ENCODE results near the gene UQCR10. TPM values are rescaled to one million over a fixed set of nuclear protein-coding genes. Genes with fewer than 3 reads are reported as not detected.
A peak's percentile ranks its signal among the peaks of the same experiment; 100 is the strongest.

UQCR10 gene
- total and polyA plus RNA-seq, 7 experiments from 2014 or later = 30.9 to 310 (median 54.3) TPM

DNA sequence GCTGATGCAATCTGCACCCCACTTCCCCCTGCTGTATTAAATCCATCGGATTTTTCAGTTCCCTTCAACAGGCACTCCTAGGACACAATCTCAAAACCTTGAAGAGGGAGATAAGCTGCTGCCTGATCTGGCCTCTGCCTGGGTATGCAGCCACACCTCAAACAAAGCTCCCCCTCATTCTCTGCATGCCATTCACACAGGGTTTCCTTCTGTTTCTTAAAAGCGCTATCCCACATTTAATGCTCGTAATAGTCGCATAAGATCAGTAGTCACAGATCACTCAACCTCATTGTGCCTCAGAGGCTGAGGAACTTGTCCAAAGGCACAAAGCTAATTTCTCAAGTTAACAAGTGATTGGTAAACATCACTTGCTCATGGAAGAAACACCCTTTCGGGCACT lies 34.0 kb downstream of the UQCR10 start:
- H3K4me1 Mint-ChIP-seq = peaks cover 0 to 13% (median 0%) of the 10 kb centered on the region in 7 donors

DNA sequence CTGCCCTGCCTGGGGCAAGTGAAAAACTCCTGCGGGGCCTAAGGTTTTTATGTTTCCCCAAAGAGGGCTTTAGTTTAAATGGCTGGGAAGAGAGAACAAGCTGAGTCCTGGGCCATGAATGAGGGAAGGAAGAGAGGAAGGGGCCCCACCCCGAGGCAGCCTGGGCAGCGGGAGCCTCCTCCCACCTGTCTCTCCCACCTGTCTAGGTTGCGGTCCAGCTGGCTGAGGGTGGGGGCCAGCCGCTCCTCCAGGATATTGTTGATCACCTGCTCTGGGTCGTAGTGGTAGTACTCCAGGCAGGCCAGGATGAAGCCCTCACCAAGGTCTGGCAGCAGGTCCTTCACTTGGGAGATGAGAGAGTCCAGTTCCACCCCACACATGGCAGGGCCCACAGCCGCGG lies 34.6 kb downstream of the UQCR10 start:
- POLR2A ChIA-PET = no interaction called here
- ATAC-seq = no peak
- H3K27ac ChIP-seq (ENCODE audit: low read depth, low read length) = no peak overlapping the region
- H3K4me1 Mint-ChIP-seq = peaks cover 0 to 13% (median 0%) of the 10 kb centered on the region in 7 donors
- no peak overlapping the region for H3K4me3 ChIP-seq (ENCODE audit: low read length)
- DNase-seq = no peak
- H3K4me1 ChIP-seq (ENCODE audit: control insufficient read depth in 2 of 2, insufficient read depth in 2 of 2, low read length in 2 of 2) = no peaks in the 10 kb centered on the region
- intact Hi-C loops (cut with micrococcal nuclease) = no loop called here
- H3K36me3 Mint-ChIP-seq = peaks cover 21 to 74% (median 25%) of the 10 kb centered on the region in 5 donors
- no peak overlapping the region for H3K4me3 Mint-ChIP-seq
- H3K27me3 ChIP-seq (ENCODE audit: control insufficient read depth in 2 of 2, insufficient read depth in 2 of 2, low read length in 2 of 2) = no peaks in the 10 kb centered on the region
- CTCF ChIA-PET = no interaction called here
- no peaks in the 10 kb centered on the region for H3K9me3 Mint-ChIP-seq
- no peaks in the 10 kb centered on the region for H3K27me3 Mint-ChIP-seq
- H3K27ac Mint-ChIP-seq = no peak overlapping the region
- H3K9me3 ChIP-seq (ENCODE audit: control insufficient read depth in 2 of 3, low read length in 3 of 3) = no peaks in the 10 kb centered on the region
- H3K36me3 ChIP-seq (ENCODE audit: control insufficient read depth in 2 of 3, insufficient read depth in 3 of 3, low read length in 3 of 3) = peaks cover 18 to 92% (median 50%) of the 10 kb centered on the region in 3 experiments

More for the DNA sequence above, 34.0 kb downstream of the UQCR10 start:
- Histone ChIP-seq H3K27ac (ENCODE audit: low read depth, low read length) (no peak overlapping the region), H3K4me3 (ENCODE audit: low read length) (no peak overlapping the region), H3K36me3 (ENCODE audit: control insufficient read depth in 2 of 3, insufficient read depth in 3 of 3, low read length in 3 of 3) (peaks cover 18 to 92% (median 45%) of the 10 kb centered on the region in 3 experiments), H3K27me3 (ENCODE audit: control insufficient read depth in 2 of 2, insufficient read depth in 2 of 2, low read length in 2 of 2) (no peaks in the 10 kb centered on the region), H3K4me1 (ENCODE audit: control insufficient read depth in 2 of 2, insufficient read depth in 2 of 2, low read length in 2 of 2) (no peaks in the 10 kb centered on the region), H3K9me3 (ENCODE audit: control insufficient read depth in 2 of 3, low read length in 3 of 3) (no peaks in the 10 kb centered on the region)
- no peak overlapping the region for H3K4me3 Mint-ChIP-seq
- ChIA-PET CTCF (no interaction called here), POLR2A (no interaction called here)
- peaks cover 20 to 72% (median 25%) of the 10 kb centered on the region in 5 donors for H3K36me3 Mint-ChIP-seq
- H3K9me3 Mint-ChIP-seq = no peaks in the 10 kb centered on the region
- intact Hi-C loops (cut with micrococcal nuclease) = no loop called here
- H3K27me3 Mint-ChIP-seq = no peaks in the 10 kb centered on the region
- DNase-seq (no peak), ATAC-seq (no peak)
- no peak overlapping the region for H3K27ac Mint-ChIP-seq

DNA sequence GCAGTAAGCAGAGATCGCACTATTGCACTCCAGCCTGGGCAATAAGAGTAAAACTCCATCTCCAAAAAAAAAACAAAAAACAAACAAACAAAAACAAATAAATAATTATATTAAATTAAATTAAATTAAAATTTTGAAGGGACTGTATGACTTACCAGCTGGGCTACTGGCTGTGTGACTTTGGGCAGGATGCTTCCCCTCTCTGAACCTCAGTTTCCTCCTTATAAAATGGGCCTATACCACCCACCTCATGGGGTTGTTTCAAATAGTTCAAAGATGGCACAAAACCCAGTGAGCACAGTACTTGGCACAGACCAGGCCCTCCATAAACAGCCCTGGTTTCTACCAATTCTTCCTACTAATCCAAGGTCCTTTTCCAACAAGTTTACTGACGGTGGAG lies 36.0 kb downstream of the UQCR10 start:
- ChIA-PET CTCF (no interaction called here), POLR2A (no interaction called here)
- H3K9me3 Mint-ChIP-seq = no peaks in the 10 kb centered on the region
- Histone ChIP-seq H3K4me3 (ENCODE audit: low read length) (no peak overlapping the region), H3K27me3 (ENCODE audit: control insufficient read depth in 2 of 2, insufficient read depth in 2 of 2, low read length in 2 of 2) (no peaks in the 10 kb centered on the region), H3K36me3 (ENCODE audit: control insufficient read depth in 2 of 3, insufficient read depth in 3 of 3, low read length in 3 of 3) (peaks cover 19 to 93% (median 55%) of the 10 kb centered on the region in 3 experiments), H3K27ac (ENCODE audit: low read depth, low read length) (no peak overlapping the region), H3K9me3 (ENCODE audit: control insufficient read depth in 2 of 3, low read length in 3 of 3) (no peaks in the 10 kb centered on the region), H3K4me1 (ENCODE audit: control insufficient read depth in 2 of 2, insufficient read depth in 2 of 2, low read length in 2 of 2) (no peaks in the 10 kb centered on the region)
- peaks cover 0 to 10% (median 0%) of the 10 kb centered on the region in 7 donors for H3K4me1 Mint-ChIP-seq
- no peak for DNase-seq
- intact Hi-C loops (cut with micrococcal nuclease) = no loop called here
- no peaks in the 10 kb centered on the region for H3K27me3 Mint-ChIP-seq
- H3K36me3 Mint-ChIP-seq = peaks cover 20 to 79% (median 25%) of the 10 kb centered on the region in 5 donors
- no peak overlapping the region for H3K4me3 Mint-ChIP-seq
- ATAC-seq = no peak
- no peak overlapping the region for H3K27ac Mint-ChIP-seq

DNA sequence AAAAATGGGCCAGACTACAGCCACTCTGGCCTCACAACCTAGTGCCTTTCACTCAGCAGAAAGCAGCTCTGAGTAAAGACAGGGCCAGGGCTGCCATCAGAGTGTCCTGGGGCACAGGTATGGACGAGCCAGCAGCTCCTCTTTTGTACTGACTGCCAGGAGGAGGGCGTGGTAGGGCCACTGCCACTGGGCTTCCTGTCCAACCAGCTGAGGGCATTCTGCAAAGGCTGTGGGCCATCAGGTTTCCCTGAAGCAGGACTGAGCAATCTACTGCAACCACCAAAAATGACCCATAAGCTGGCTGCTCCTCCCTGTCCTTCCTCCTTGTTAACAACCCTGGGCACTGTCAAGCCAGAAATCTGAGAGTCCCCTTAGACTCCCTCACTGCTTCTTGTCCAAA lies 37.8 kb downstream of the UQCR10 start:
- H3K36me3 Mint-ChIP-seq = peaks cover 18 to 69% (median 26%) of the 10 kb centered on the region in 5 donors
- no peaks in the 10 kb centered on the region for H3K9me3 Mint-ChIP-seq
- ChIA-PET CTCF (no interaction called here), POLR2A (no interaction called here)
- peaks cover 0 to 6% (median 0%) of the 10 kb centered on the region in 7 donors for H3K4me1 Mint-ChIP-seq
- H3K27ac Mint-ChIP-seq = peak overlapping the region in 2 of 9 donors; percentile 46 to 64
- Histone ChIP-seq H3K9me3 (ENCODE audit: control insufficient read depth in 2 of 3, low read length in 3 of 3) (no peaks in the 10 kb centered on the region), H3K4me1 (ENCODE audit: control insufficient read depth in 2 of 2, insufficient read depth in 2 of 2, low read length in 2 of 2) (no peaks in the 10 kb centered on the region), H3K4me3 (ENCODE audit: low read length) (no peak overlapping the region), H3K36me3 (ENCODE audit: control insufficient read depth in 2 of 3, insufficient read depth in 3 of 3, low read length in 3 of 3) (peaks cover 24 to 83% (median 52%) of the 10 kb centered on the region in 3 experiments), H3K27ac (ENCODE audit: low read depth, low read length) (no peak overlapping the region), H3K27me3 (ENCODE audit: control insufficient read depth in 2 of 2, insufficient read depth in 2 of 2, low read length in 2 of 2) (no peaks in the 10 kb centered on the region)
- no peaks in the 10 kb centered on the region for H3K27me3 Mint-ChIP-seq
- intact Hi-C loops (cut with micrococcal nuclease) = no loop called here
- H3K4me3 Mint-ChIP-seq = no peak overlapping the region
- no peak for ATAC-seq
- no peak for DNase-seq

DNA sequence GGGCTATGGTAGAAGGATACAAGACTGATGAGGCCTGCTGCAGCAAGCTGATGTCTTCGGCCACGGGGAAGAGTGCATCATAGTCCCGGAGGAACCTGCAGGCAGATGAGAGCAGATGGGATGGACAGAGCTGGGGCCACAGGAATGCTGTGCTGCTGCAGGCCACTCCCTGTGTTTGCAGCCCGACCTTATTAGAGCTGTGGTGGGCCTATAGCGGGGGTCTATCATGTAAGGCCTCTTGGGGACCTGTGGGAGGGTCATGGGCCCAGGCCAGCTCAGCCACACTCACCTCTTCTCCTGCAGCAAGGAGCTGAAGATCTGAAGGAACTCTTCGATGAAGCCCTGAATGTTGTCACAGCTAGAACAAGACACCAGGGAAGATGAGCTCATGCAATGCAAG lies 39.0 kb downstream of the UQCR10 start:
- DNase-seq (no peak), ATAC-seq (no peak)
- Histone ChIP-seq H3K27ac (ENCODE audit: low read depth, low read length) (no peak overlapping the region), H3K4me1 (ENCODE audit: control insufficient read depth in 2 of 2, insufficient read depth in 2 of 2, low read length in 2 of 2) (no peaks in the 10 kb centered on the region), H3K27me3 (ENCODE audit: control insufficient read depth in 2 of 2, insufficient read depth in 2 of 2, low read length in 2 of 2) (no peaks in the 10 kb centered on the region), H3K36me3 (ENCODE audit: control insufficient read depth in 2 of 3, insufficient read depth in 3 of 3, low read length in 3 of 3) (peaks cover 22 to 80% (median 40%) of the 10 kb centered on the region in 3 experiments), H3K9me3 (ENCODE audit: control insufficient read depth in 2 of 3, low read length in 3 of 3) (no peaks in the 10 kb centered on the region), H3K4me3 (ENCODE audit: low read length) (no peak overlapping the region)
- Mint-ChIP-seq H3K27me3 (no peaks in the 10 kb centered on the region), H3K4me3 (no peak overlapping the region), H3K27ac (peak overlapping the region in 1 of 9 donors; percentile 67), H3K9me3 (no peaks in the 10 kb centered on the region), H3K4me1 (peaks cover 0 to 6% (median 0%) of the 10 kb centered on the region in 7 donors), H3K36me3 (peaks cover 12 to 62% (median 25%) of the 10 kb centered on the region in 5 donors)
- ChIA-PET CTCF (no interaction called here), POLR2A (no interaction called here)
- intact Hi-C loops (cut with micrococcal nuclease) = no loop called here

DNA sequence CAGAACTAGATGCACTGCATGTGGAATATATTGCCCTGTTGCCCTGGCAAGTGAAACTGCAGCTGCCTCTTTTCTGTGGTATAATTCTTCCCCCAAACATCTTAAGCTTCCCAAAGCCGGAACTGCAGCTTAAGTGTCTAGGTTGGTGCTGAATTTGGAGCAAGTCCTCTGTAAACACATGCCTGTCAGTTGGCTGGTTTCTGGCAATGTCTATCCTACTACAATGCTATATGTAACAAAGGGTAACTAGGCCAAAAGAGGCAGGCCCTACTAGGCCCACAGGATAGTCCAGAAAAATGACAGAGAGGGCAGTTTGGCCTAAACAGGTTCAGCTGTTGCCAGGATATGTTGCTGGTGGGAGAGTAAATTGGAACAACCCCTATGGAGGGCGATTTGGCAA lies 43.0 kb downstream of the UQCR10 start:
- H3K27me3 ChIP-seq (ENCODE audit: control insufficient read depth in 2 of 2, insufficient read depth in 2 of 2, low read length in 2 of 2) = no peaks in the 10 kb centered on the region
- Mint-ChIP-seq H3K4me3 (no peak overlapping the region), H3K27me3 (no peaks in the 10 kb centered on the region), H3K4me1 (peaks cover 0 to 6% (median 0%) of the 10 kb centered on the region in 7 donors), H3K27ac (peak overlapping the region in 1 of 9 donors; percentile 39), H3K9me3 (no peaks in the 10 kb centered on the region), H3K36me3 (peaks cover 12 to 70% (median 31%) of the 10 kb centered on the region in 5 donors)
- CTCF ChIA-PET = no interaction called here
- H3K4me3 ChIP-seq (ENCODE audit: low read length) = no peak overlapping the region
- ATAC-seq (no peak), DNase-seq (no peak)
- no peaks in the 10 kb centered on the region for H3K9me3 ChIP-seq (ENCODE audit: control insufficient read depth in 2 of 3, low read length in 3 of 3)
- H3K4me1 ChIP-seq (ENCODE audit: control insufficient read depth in 2 of 2, insufficient read depth in 2 of 2, low read length in 2 of 2) = no peaks in the 10 kb centered on the region
- H3K36me3 ChIP-seq (ENCODE audit: control insufficient read depth in 2 of 3, insufficient read depth in 3 of 3, low read length in 3 of 3) = peaks cover 25 to 87% (median 36%) of the 10 kb centered on the region in 3 experiments
- intact Hi-C loops (cut with micrococcal nuclease) = no loop called here
- POLR2A ChIA-PET = no interaction called here
- H3K27ac ChIP-seq (ENCODE audit: low read depth, low read length) = no peak overlapping the region

DNA sequence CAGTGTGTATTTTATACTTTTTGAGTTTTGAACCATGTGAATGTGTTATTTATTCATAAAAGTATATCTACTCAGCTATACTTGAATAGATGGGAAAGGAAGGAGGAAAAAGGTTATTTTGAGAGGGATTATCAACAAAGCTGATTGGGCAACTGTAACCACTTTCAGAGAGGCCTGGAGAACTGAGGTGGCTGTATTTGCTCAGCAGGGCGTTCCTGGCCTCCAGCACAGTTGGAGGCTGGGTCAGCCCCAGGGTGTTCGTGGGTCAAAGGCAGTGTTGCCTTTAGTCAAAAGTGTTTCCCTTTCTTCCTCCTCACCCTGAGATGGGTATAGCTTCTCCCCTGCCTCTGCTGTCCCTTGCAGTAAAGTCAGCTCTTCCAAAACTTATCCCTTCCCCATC lies 44.2 kb downstream of the UQCR10 start:
- Mint-ChIP-seq H3K4me1 (peaks cover 0 to 3% (median 0%) of the 10 kb centered on the region in 7 donors), H3K36me3 (peaks cover 6 to 66% (median 29%) of the 10 kb centered on the region in 5 donors), H3K4me3 (no peak overlapping the region), H3K27me3 (no peaks in the 10 kb centered on the region), H3K9me3 (no peaks in the 10 kb centered on the region), H3K27ac (no peak overlapping the region)
- Histone ChIP-seq H3K9me3 (ENCODE audit: control insufficient read depth in 2 of 3, low read length in 3 of 3) (no peaks in the 10 kb centered on the region), H3K4me3 (ENCODE audit: low read length) (no peak overlapping the region), H3K36me3 (ENCODE audit: control insufficient read depth in 2 of 3, insufficient read depth in 3 of 3, low read length in 3 of 3) (peaks cover 15 to 87% (median 32%) of the 10 kb centered on the region in 3 experiments), H3K27ac (ENCODE audit: low read depth, low read length) (no peak overlapping the region), H3K4me1 (ENCODE audit: control insufficient read depth in 2 of 2, insufficient read depth in 2 of 2, low read length in 2 of 2) (no peaks in the 10 kb centered on the region), H3K27me3 (ENCODE audit: control insufficient read depth in 2 of 2, insufficient read depth in 2 of 2, low read length in 2 of 2) (no peaks in the 10 kb centered on the region)
- DNase-seq (no peak), ATAC-seq (no peak)
- intact Hi-C loops (cut with micrococcal nuclease) = no loop called here
- POLR2A ChIA-PET = no interaction called here
- CTCF ChIA-PET = no interaction called here
